ENCODE measurements around the gene VAMP8. TPM values are rescaled to one million over a fixed set of nuclear protein-coding genes. Genes with fewer than 3 reads are reported as not detected.
"Not testable (repeated sequence)": the region's sequence is repeated elsewhere in the genome, so short reads cannot be mapped to it uniquely, and the experiment has no call there.

Gene VAMP8
- polyA plus RNA-seq, 2 of the 4 experiments (the other 2 are of a cell fraction) = 18.5 to 41.1 TPM

GRCh38 chr2:85558160-85558559 lies 19.2 kb upstream of the VAMP8 start:
- Histone ChIP-seq H3K4me1 (peaks cover 13% of the 10 kb centered on the region), H3K9me3 (no peaks in the 10 kb centered on the region), H3K27ac (no peak overlapping the region), H3K4me2 (no peak overlapping the region), H3K4me3 (no peak overlapping the region)
- ChIA-PET POLR2A (no interaction called here), CTCF (interaction anchor here (1.0 to 35.5 kb wide), 5 partner anchors 8 to 260 kb away, joined by 3 to 1185 read pairs (median 5); partner anchors contain the start of genes CAPG and SH2D6)
- FAIRE-seq = no peak
- TF ChIP-seq BHLHE40 (IDR thresholded peaks at IDR 0.05; ENCODE audit: low read depth, low read length) (no peak), CBX2 (IDR thresholded peaks at IDR 0.05; ENCODE audit: borderline replicate concordance, low read depth) (no peak)
- no peak for DNase-seq (ENCODE audit: low read depth in 1 of 2, low spot score in 1 of 2)
- 93% methylated on average over 1 of the region's 1 CpG for WGBS (ENCODE audit: missing lambda C conversion rate)
- ATAC-seq = no peak

- Histone ChIP-seq H3K4me3 (peak overlapping the region; percentile 91), H3K4me1 (peaks cover 13% of the 10 kb centered on the region), H3K4me2 (peak overlapping the region; percentile 97), H3K27ac (peak overlapping the region; percentile 90)
- 74% methylated on average over 12 of the region's 12 CpGs for WGBS (ENCODE audit: missing lambda C conversion rate)
- ChIA-PET CTCF (interaction anchor here (0.7 to 35.5 kb wide), 5 partner anchors 10 to 169 kb away, joined by 3 to 1185 read pairs (median 7); partner anchors contain the start of genes CAPG, SH2D6 and TMEM150A), POLR2A (interaction anchor here (0.9 to 2.0 kb wide), 4 partner anchors 10 to 123 kb away, joined by 3 to 10 read pairs (median 4); partner anchors contain the start of genes MAT2A and RNF181)
- not testable (repeated sequence) for H3K9me3 ChIP-seq; FAIRE-seq; ATAC-seq; DNase-seq (ENCODE audit: low read depth in 1 of 2, low spot score in 1 of 2)
Measured at GRCh38 chr2:85560403-85560726, 17.0 kb upstream of the VAMP8 start.

- ChIA-PET POLR2A (interaction anchor here (0.6 to 2.0 kb wide), 13 partner anchors 9 to 602 kb away, joined by 3 to 21 read pairs (median 3); partner anchors contain the start of genes MAT2A, RNF181, SH2D6 and TMEM150A), CTCF (interaction anchor here (0.7 to 35.5 kb wide), 5 partner anchors 10 to 169 kb away, joined by 3 to 1185 read pairs (median 7); partner anchors contain the start of genes CAPG, SH2D6 and TMEM150A)
- peak; percentile 33 to 50 for ATAC-seq
- no peak for FAIRE-seq
- Histone ChIP-seq H3K4me3 (peak overlapping the region; percentile 91), H3K27ac (peak overlapping the region; percentile 90), H3K4me1 (peaks cover 13% of the 10 kb centered on the region), H3K4me2 (peak overlapping the region; percentile 97), H3K9me3 (no peaks in the 10 kb centered on the region)
- WGBS (ENCODE audit: missing lambda C conversion rate) = 4% methylated on average over 14 of the region's 14 CpGs
- TF ChIP-seq KDM5A (IDR thresholded peaks at IDR 0.05) (peak; percentile 71; the same call in 1 of the 2 replicates), MAFK (IDR thresholded peaks at IDR 0.05; ENCODE audit: partially characterized antibody) (no peak), NPAS2 (CRISPR knock-in tag; IDR thresholded peaks at IDR 0.05; ENCODE audit: borderline replicate concordance) (no peak)
- DNase-seq (ENCODE audit: low read depth in 1 of 2, low spot score in 1 of 2) = no peak
Measured at GRCh38 chr2:85560812-85561279, 16.5 kb upstream of the VAMP8 start.

GRCh38 chr2:85561280-85562212 lies 15.8 kb upstream of the VAMP8 start, which contains the start of gene GGCX:
TSS of gene GGCX (minus strand) at chr2:85561493. CDS start at chr2:85561428, 65 bp downstream.
- Histone ChIP-seq H3K9me3 (no peaks in the 10 kb centered on the region), H3K4me3 (peak within 1 kb of the TSS; percentile 91), H3K27ac (peak within 1 kb of the TSS; percentile 90), H3K4me2 (peak within 1 kb of the TSS; percentile 97), H3K4me1 (peaks cover 13% of the 10 kb centered on the region)
- DNase-seq (ENCODE audit: low read depth in 1 of 2, low spot score in 1 of 2) (peak; percentile 89 to 97), FAIRE-seq (no peak), ATAC-seq (peak; percentile 96 to 98)
- 5% methylated on average over 44 of the region's 64 CpGs for WGBS (ENCODE audit: missing lambda C conversion rate)
- CTCF ChIA-PET = interaction anchor here (0.5 to 35.5 kb wide), 15 partner anchors 11 to 555 kb away, joined by 3 to 1185 read pairs (median 3); partner anchors contain the start of genes CAPG, SH2D6, TMEM150A and VAMP5
- POLR2A ChIA-PET = interaction anchor here (0.6 to 2.0 kb wide), 17 partner anchors 8 to 603 kb away, joined by 3 to 21 read pairs (median 3); partner anchors contain the start of genes MAT2A, RNF181, SH2D6 and TMEM150A
- TF ChIP-seq NPAS2 (CRISPR knock-in tag; IDR thresholded peaks at IDR 0.05; ENCODE audit: borderline replicate concordance) (no peak), RCOR1 (IDR thresholded peaks at IDR 0.05; ENCODE audit: low read depth, low read length) (no peak), JUN (IDR thresholded peaks at IDR 0.05) (peak; percentile 86 to 98; a peak in 4 of 5 replicates), ELK1 (IDR thresholded peaks at IDR 0.05; ENCODE audit: low read depth, low read length) (no peak), MYC (IDR thresholded peaks at IDR 0.05; ENCODE audit: borderline replicate concordance, low read length) (peak; percentile 33; the same call in 1 of the 2 replicates), BHLHE40 (IDR thresholded peaks at IDR 0.05; ENCODE audit: low read depth, low read length) (no peak), EP300 (IDR thresholded peaks at IDR 0.05) (no peak), ATOH8 (CRISPR knock-in tag; IDR thresholded peaks at IDR 0.05; ENCODE audit: low read depth) (no peak), ZNF302 (CRISPR knock-in tag; IDR thresholded peaks at IDR 0.05) (no peak), NR3C1 (IDR thresholded peaks at IDR 0.05) (no peak), RAD21 (conservative IDR thresholded peaks at IDR 0.05 in 1 of 2, IDR thresholded peaks at IDR 0.05 in 1 of 2) (no peak; a peak in 2 of 5 replicates), CTCF (IDR thresholded peaks at IDR 0.05) (no peak), RFX5 (IDR thresholded peaks at IDR 0.05) (0 out of 2 replicates have a peak, but pooled peaks have one; percentile 29), POLR2AphosphoS2 (conservative IDR thresholded peaks at IDR 0.05; ENCODE audit: low read length) (no peak), POLR2A (IDR thresholded peaks at IDR 0.05; ENCODE audit: low read length) (peak; percentile 88), HOXB13 (CRISPR knock-in tag; IDR thresholded peaks at IDR 0.05; ENCODE audit: low read depth) (no peak), MAX (IDR thresholded peaks at IDR 0.05) (peak; percentile 64), FOSB (CRISPR knock-in tag; IDR thresholded peaks at IDR 0.05) (no peak), RNF2 (IDR thresholded peaks at IDR 0.05; ENCODE audit: borderline replicate concordance, low read depth) (no peak), HOXA7 (CRISPR knock-in tag; IDR thresholded peaks at IDR 0.05) (no peak)

All from A549 (cell line).